Measurements from ENCODE around the gene KRTAP10-2. TPM values are rescaled to one million over a fixed set of nuclear protein-coding genes. Genes with fewer than 3 reads are reported as not detected.

The KRTAP10-2 gene
- total and polyA plus RNA-seq, 9 of the 15 experiments (the other 6 are each of a cell fraction or from before 2014, with no cell fraction given), result not detected

GRCh38 chr21:44593598-44594405 lies 42.5 kb upstream of the KRTAP10-2 start (continued):
- peak; percentile 79 for TF ChIP-seq MEF2D (tag; conservative IDR thresholded peaks at IDR 0.05; ENCODE audit: low read depth)
- no peak for TF ChIP-seq ZNF384 (IDR thresholded peaks at IDR 0.05; ENCODE audit: low read depth, low read length)
- TF ChIP-seq TRIM24 (IDR thresholded peaks at IDR 0.05), result peak; percentile 94 to 98
- peak; percentile 78 for TF ChIP-seq SMAD4 (CRISPR knock-in tag; conservative IDR thresholded peaks at IDR 0.05)
- peak; percentile 31 to 59; a peak in 2 of 4 replicates for TF ChIP-seq MNT (conservative IDR thresholded peaks at IDR 0.05)
- no peak for TF ChIP-seq PHF21A (IDR thresholded peaks at IDR 0.05; ENCODE audit: borderline replicate concordance, low read depth)
- no peak for TF ChIP-seq TBP (optimal IDR thresholded peaks at IDR 0.05; ENCODE audit: low read depth, low read length)
- TF ChIP-seq RAD51 (IDR thresholded peaks at IDR 0.05; ENCODE audit: borderline replicate concordance, low read depth), result no peak
- no peak for TF ChIP-seq NFATC3 (IDR thresholded peaks at IDR 0.05)
- TF ChIP-seq HIVEP1 (CRISPR knock-in tag; IDR thresholded peaks at IDR 0.05), result no peak
- no peak for TF ChIP-seq BRF2 (IDR thresholded peaks at IDR 0.05; ENCODE audit: borderline replicate concordance, insufficient read depth, insufficient read length)
- no peak for TF ChIP-seq ZNF717 (CRISPR knock-in tag; IDR thresholded peaks at IDR 0.05)
- TF ChIP-seq FUS (optimal IDR thresholded peaks at IDR 0.05; ENCODE audit: low read depth, low read length), result no peak
- no peak for TF ChIP-seq ILF3 (IDR thresholded peaks at IDR 0.05; ENCODE audit: borderline replicate concordance)
- peak; percentile 63; the same call in 1 of the 2 replicates for TF ChIP-seq NFRKB (IDR thresholded peaks at IDR 0.05; ENCODE audit: low read depth)
- TF ChIP-seq FOXA1 (IDR thresholded peaks at IDR 0.05; ENCODE audit: borderline replicate concordance), result no peak
- no peak for TF ChIP-seq TAF15 (IDR thresholded peaks at IDR 0.05; ENCODE audit: low read depth, low read length)
- no peak for TF ChIP-seq ZNF740 (CRISPR knock-in tag; IDR thresholded peaks at IDR 0.05)
- TF ChIP-seq ZNF740 (tag; IDR thresholded peaks at IDR 0.05), result no peak
- TF ChIP-seq E4F1 (CRISPR knock-in tag; IDR thresholded peaks at IDR 0.05; ENCODE audit: borderline replicate concordance), result no peak
- TF ChIP-seq HDAC6 (IDR thresholded peaks at IDR 0.05; ENCODE audit: low read depth, low read length), result no peak
- TF ChIP-seq ESRRA (IDR thresholded peaks at IDR 0.05; ENCODE audit: borderline replicate concordance, low read depth), result peak; percentile 72; the same call in 1 of the 2 replicates
- TF ChIP-seq NFIX (CRISPR knock-in tag; IDR thresholded peaks at IDR 0.05; ENCODE audit: low read depth), result no peak
- peak; percentile 49; the same call in 1 of the 2 replicates for TF ChIP-seq ZNF134 (CRISPR knock-in tag; conservative IDR thresholded peaks at IDR 0.05)

Measured in K562 (cell line).